22Rv1 (cell line): ENCODE measurements around the gene ZNF480.
"Not testable (repeated sequence)": the region's sequence is repeated elsewhere in the genome, so short reads cannot be mapped to it uniquely, and the experiment has no call there.

Source experiments
- H3K27ac ChIP-seq: fragments of 450-650 bp; 2 replicates; pipeline ENCODE4 v1.5.1; 2017
- ZFX ChIP-seq: fragments of 450-650 bp; IDR thresholded peaks from 2 replicates; pipeline ENCODE4 v1.6.1; 2017; ENCODE audit warnings: antibody characterized with exemption, borderline replicate concordance
- TF ChIP-seq, protein P1 (sequence below): fragments of 450-650 bp; IDR thresholded peaks from 2 replicates; pipeline ENCODE4 v1.5.1; 2017; ENCODE audit warnings: mild to moderate bottlenecking

ZNF480 gene

DNA sequence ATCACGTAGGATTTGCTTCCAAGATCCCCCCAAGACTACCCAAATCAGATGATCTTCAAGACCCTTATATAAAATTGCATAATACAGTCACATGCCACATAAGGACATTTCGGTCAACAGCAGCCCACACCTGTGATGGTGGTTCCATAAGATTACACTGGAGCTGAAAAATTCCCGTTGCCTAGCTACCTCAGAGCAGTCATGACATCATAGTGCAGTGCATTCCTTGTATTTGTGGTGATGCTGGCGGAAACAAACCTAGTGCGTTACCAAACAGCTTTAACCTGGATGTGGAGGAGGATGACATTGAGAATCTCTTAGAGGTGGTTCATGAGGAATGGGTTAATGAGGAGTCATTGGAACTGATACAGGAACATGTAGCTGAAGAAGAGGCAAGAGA is 22.8 kb upstream of the ZNF480 start:
- no peak for TF ChIP-seq ZFX
- TF ChIP-seq, protein P1, sequence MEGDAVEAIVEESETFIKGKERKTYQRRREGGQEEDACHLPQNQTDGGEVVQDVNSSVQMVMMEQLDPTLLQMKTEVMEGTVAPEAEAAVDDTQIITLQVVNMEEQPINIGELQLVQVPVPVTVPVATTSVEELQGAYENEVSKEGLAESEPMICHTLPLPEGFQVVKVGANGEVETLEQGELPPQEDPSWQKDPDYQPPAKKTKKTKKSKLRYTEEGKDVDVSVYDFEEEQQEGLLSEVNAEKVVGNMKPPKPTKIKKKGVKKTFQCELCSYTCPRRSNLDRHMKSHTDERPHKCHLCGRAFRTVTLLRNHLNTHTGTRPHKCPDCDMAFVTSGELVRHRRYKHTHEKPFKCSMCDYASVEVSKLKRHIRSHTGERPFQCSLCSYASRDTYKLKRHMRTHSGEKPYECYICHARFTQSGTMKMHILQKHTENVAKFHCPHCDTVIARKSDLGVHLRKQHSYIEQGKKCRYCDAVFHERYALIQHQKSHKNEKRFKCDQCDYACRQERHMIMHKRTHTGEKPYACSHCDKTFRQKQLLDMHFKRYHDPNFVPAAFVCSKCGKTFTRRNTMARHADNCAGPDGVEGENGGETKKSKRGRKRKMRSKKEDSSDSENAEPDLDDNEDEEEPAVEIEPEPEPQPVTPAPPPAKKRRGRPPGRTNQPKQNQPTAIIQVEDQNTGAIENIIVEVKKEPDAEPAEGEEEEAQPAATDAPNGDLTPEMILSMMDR: no peak
- H3K27ac ChIP-seq: no peak overlapping the region

DNA sequence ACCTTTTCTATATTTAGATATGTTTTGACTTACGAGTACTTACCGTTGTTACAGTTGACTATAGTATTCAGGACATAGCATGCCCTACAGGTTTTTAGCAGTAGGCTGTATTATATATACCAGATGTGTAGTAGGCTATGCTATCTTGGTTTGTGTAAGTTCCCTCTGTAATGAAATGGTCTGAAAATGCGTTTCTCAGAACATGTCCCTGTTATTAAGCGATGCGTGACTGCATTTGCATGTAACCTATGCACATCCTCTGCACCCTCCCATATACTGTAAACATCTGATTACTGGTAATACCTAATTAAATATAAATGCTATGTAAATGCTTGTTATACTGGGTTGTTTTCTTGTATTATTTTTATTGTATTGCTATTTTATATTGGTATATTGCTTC is 21.0 kb upstream of the ZNF480 start:
- H3K27ac ChIP-seq: no peak overlapping the region
- TF ChIP-seq ZFX: no peak
- TF ChIP-seq, protein P1: no peak

DNA sequence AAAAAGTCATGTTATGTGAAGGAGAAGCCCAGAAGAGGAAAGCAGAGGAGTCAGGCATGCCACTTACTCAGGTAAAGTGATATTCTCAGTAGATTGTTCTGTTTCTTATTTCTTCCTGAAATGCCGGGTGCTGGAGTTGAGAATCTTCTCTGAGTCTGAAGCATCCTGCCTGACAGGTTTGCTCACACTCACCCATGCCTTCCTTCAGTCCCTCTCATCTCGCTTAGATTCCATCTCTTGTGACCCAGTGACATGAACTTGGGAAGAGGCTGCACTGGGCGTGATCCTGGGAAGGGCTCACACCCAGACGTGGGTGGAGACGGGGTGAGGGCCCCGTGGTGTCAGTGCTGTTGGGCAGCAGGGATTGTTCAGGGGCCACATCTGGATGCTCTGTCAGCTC is 19.5 kb upstream of the ZNF480 start:
- H3K27ac ChIP-seq: no peak overlapping the region
- TF ChIP-seq, protein P1: no peak
- no peak for TF ChIP-seq ZFX

DNA sequence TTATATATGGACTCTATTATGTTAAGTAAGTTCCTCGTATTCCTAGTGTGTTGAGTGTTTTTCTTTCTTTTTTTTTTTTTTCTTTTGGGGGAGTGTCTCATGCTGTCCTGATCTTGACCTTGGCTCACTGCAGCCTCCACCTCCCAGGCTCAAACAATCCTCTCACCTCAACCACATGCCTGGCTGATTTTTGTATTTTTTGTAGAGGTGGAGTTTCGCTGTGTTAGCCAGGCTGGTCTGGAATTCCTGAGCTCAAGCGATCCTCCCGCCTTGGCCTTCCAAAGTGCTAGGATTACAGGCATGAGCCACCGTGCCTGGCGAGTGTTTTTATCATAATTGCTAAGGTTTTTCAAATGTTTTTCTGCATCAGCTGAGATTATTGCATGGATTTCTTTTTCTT is 10.7 kb upstream of the ZNF480 start:
- H3K27ac ChIP-seq: no peak overlapping the region
- TF ChIP-seq ZFX: no peak
- TF ChIP-seq, protein P1: no peak

DNA sequence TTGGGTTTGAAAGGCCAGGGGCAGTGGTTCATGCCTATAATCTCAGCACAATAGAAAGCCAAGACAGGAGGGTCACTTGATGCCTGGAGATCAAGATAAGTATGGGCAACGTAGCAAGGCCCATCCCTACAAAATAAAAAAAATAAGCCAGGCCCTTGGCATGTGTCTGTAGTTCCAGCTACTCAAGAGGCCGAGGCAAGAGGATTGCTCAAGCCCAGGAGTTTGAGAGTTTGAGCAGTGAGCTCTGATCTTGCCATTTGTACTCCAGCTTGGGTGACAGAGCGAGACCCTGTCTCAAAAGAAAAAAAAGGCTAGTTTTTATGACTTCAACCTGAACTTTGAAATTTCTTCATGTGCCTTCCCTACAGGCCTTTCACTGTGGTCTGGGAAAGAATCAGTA is 5.2 kb upstream of the ZNF480 start:
- TF ChIP-seq, protein P1: no peak
- TF ChIP-seq ZFX: no peak
- no peak overlapping the region for H3K27ac ChIP-seq

DNA sequence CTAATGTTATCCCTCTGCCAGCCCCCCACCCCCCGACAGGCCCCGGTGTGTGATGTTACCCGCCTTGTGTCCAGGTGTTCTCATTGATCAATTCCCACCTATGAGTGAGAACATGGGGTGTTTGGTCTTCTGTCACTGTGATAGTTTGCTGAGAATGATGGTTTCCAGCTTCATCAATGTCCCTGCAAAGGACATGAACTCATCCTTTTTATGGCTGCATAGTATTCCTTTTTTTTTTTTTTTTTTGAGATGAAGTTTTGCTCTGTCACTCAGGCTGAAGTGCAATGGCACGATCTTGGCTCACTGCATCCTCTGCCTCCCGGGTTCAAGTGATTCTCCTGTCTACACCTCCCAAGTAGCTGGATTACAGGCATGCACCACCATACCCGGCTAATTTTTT is 4.0 kb upstream of the ZNF480 start:
- H3K27ac ChIP-seq: not testable (repeated sequence)

DNA sequence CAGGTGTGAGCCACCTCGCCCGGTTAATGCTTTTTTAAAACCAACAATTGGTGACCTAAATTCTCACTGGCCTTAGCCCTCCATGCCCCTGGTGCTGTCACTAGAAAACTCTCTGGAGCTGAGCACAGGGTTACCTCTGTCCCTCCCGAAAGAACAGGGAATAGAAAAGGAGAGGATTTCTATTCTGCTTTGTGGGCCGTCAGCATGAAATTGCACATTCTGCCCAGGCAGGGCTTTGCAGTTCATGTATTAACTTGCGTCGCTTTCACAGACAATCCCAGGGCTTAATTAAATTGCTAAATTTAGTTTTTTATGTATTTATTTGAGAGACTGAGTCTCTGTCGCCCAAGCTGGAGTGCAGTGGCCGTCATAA is 583 bp upstream of the ZNF480 start:
- peak overlapping the region; percentile 73 for H3K27ac ChIP-seq

More for the DNA sequence above, 583 bp upstream of the ZNF480 start:
- TF ChIP-seq, protein P1: no peak
- TF ChIP-seq ZFX: no peak
